BJ (cell line): ENCODE results near the gene SPATA6L. TPM values are rescaled to one million over a fixed set of nuclear protein-coding genes. Genes with fewer than 3 reads are reported as not detected.

Source experiments
- CTCF ChIA-PET: fragments of 350-600 bp; formaldehyde crosslinking; extraction: SDS; loops from one replicate; lab custom pipeline; 2021; ENCODE audit warnings: antibody characterized with exemption, inconsistent platforms; lab: Yijun Ruan, JAX
- POLR2A ChIA-PET: fragments of 300-600 bp; sonication (Branson Sonifier 250); formaldehyde crosslinking; extraction: SDS; loops from one replicate; lab custom pipeline; 2021; ENCODE audit warnings: antibody characterized with exemption; lab: Charles Lee
- DNase-seq: peaks from one replicate; pipeline ENCODE4 v3.0.0-alpha.2; 2011; ENCODE audit warnings: low read depth
- H3K27me3 ChIP-seq: 2 replicates; pipeline ENCODE4 v1.6.0; 2011; ENCODE audit warnings: low read length; ENCODE audit not compliant: control insufficient read depth, insufficient read depth
- H3K36me3 ChIP-seq: 2 replicates; pipeline ENCODE4 v1.5.1; 2011; ENCODE audit warnings: low read length; ENCODE audit not compliant: control insufficient read depth, insufficient read depth
- H3K4me3 ChIP-seq: 2 replicates; pipeline ENCODE4 v1.5.1; 2011; ENCODE audit warnings: low read depth, mild to moderate bottlenecking, control low read depth, low read length
- polyA plus RNA-seq: library from polyadenylated mRNA; depleted of rRNA; stranded (reverse); fragments of >200 nt; gene quantifications from 2 replicates; pipeline ENCODE4 v1.2.3, GENCODE V29; 2011
- TF ChIP-seq, protein P1 (sequence below): IDR thresholded peaks from 2 replicates; pipeline ENCODE4 v1.5.1; 2011; ENCODE audit warnings: low read depth, mild to moderate bottlenecking, control low read depth, inconsistent platforms, low read length, moderate library complexity; ENCODE audit not compliant: insufficient read depth

SPATA6L gene
- polyA plus RNA-seq, 1 experiment = 0.43 TPM

DNA sequence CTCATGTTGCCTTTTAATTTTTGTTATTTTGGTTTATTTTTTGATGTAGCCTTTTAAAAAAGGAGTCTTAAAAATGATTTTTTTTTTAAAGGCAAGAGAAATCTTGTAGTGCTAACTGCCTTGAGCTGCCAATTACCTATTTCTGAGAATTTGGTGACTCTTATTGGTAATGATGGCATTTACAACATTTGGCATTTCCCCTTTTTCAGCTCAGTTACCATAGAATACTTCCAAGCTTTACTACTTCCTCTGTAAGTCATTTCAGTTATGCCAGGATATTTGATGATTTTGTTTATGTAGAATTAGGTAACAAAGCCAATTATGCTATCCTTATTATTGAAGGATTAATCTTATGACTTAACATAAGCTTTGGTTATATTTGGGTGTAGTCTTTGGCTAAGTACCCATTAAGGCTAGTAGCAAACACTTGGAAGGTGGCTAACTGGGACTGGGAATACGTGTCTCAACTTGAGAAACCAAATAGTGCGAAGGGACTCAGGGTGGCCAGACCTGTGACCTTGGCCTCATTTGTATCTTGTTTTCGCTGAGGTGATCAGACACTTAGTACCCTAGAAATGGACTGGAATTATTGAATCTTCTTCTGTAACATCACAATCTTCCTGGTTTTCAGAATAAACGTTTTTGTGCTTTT is 40.8 kb upstream of the SPATA6L start:
- no peak for DNase-seq
- TF ChIP-seq, protein P1, sequence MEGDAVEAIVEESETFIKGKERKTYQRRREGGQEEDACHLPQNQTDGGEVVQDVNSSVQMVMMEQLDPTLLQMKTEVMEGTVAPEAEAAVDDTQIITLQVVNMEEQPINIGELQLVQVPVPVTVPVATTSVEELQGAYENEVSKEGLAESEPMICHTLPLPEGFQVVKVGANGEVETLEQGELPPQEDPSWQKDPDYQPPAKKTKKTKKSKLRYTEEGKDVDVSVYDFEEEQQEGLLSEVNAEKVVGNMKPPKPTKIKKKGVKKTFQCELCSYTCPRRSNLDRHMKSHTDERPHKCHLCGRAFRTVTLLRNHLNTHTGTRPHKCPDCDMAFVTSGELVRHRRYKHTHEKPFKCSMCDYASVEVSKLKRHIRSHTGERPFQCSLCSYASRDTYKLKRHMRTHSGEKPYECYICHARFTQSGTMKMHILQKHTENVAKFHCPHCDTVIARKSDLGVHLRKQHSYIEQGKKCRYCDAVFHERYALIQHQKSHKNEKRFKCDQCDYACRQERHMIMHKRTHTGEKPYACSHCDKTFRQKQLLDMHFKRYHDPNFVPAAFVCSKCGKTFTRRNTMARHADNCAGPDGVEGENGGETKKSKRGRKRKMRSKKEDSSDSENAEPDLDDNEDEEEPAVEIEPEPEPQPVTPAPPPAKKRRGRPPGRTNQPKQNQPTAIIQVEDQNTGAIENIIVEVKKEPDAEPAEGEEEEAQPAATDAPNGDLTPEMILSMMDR = no peak
- peaks cover 1% of the 10 kb centered on the region; the same call in 1 of the 2 replicates for H3K36me3 ChIP-seq
- H3K4me3 ChIP-seq = no peak overlapping the region
- no peaks in the 10 kb centered on the region for H3K27me3 ChIP-seq
- POLR2A ChIA-PET = no interaction called here
- CTCF ChIA-PET = no interaction called here

DNA sequence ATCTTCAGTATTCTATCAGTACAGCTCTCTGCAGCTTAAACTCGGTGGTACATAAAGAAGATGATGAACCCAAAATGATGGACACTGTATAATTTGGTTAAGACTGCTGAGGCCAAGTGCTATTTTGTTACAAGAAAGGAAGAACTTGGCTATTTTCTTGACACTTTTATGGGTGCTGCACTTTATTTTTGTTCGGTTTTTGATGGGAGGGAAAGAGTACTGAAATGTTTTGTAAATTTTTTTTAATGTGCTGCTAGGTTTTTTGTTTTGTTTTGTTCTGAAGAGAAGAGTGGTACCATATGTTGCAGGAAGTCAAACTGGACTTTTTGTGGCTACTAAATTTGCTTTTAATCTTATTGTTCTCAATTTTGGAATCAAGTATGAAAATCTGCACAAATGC is 39.7 kb upstream of the SPATA6L start:
- no peak for DNase-seq
- peaks cover 1% of the 10 kb centered on the region; the same call in 1 of the 2 replicates for H3K36me3 ChIP-seq
- H3K27me3 ChIP-seq = no peaks in the 10 kb centered on the region
- no peak overlapping the region for H3K4me3 ChIP-seq
- ChIA-PET CTCF (no interaction called here), POLR2A (interaction anchor here (0.7 kb wide), 1 partner anchor 27 kb away, joined by 3 read pairs; no protein-coding TSS in a partner anchor)
- TF ChIP-seq, protein P1 = no peak

DNA sequence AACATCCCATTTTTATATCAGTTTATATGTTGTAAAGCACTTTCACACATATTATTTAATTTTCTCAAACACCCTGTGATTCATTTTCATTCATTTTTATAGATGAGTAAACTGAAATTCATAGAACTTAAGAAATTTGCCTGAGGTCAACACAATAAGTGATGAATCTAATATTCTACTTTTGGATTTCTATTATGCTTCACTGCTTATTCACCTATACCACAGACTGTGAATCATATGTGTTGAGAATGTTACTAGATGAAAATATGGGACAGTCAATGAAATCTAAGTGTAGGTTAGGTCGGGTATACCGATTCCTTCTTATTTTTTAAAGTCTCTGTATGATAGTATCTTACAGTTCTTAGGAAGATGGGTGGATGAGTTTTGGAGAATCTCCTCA is 37.8 kb upstream of the SPATA6L start:
- no peak overlapping the region for H3K4me3 ChIP-seq
- ChIA-PET CTCF (no interaction called here), POLR2A (no interaction called here)
- no peaks in the 10 kb centered on the region for H3K27me3 ChIP-seq
- peaks cover 3% of the 10 kb centered on the region for H3K36me3 ChIP-seq
- DNase-seq = no peak
- TF ChIP-seq, protein P1 = no peak

DNA sequence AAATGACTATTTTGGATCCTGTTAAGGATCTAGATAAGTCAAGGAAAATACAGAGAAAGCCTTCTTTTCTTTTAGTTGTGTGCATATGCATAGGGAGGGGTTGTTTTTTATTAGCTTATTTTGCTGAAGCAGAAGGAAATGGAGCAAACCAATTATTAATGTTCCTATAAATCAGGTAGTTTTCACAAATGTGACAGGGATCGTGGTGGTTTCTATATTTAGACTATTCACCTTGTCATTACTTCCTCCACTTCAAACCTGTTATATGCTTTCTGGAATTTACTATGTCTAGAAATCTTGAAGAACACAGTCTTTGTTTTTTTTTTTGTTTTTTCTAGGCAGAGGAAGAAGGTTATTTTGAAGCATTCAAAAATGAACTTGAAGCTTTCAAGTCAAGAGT is 35.2 kb upstream of the SPATA6L start:
- peaks cover 3% of the 10 kb centered on the region; the same call in 1 of the 2 replicates for H3K36me3 ChIP-seq
- no peak for DNase-seq
- no peak overlapping the region for H3K4me3 ChIP-seq
- ChIA-PET POLR2A (no interaction called here), CTCF (interaction anchor here (0.5 kb wide), 1 partner anchor 25 kb away, joined by 3 read pairs; no protein-coding TSS in a partner anchor)
- H3K27me3 ChIP-seq = no peaks in the 10 kb centered on the region
- TF ChIP-seq, protein P1 = no peak

DNA sequence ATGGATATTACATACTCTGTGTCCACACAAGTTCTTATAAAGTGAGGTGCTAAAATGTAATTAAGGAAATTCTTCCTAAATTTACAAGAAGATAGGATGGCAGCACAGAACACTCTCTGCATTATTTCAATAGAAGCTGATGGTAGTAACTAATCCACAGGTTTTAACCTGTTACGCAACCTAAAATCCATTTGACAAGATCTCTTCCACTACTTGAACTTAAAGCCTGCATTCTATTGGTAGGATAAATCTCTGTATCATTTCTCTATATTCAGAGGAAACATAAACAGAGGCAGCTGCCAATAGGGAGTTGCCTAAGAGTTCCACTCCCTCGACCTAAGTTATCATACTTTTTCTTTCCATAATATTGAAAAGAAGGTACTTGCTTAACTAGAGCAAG is 34.7 kb upstream of the SPATA6L start:
- Histone ChIP-seq H3K4me3 (no peak overlapping the region), H3K36me3 (peaks cover 3% of the 10 kb centered on the region; the same call in 1 of the 2 replicates), H3K27me3 (no peaks in the 10 kb centered on the region)
- ChIA-PET POLR2A (no interaction called here), CTCF (interaction anchor here (0.5 kb wide), 1 partner anchor 25 kb away, joined by 3 read pairs; no protein-coding TSS in a partner anchor)
- no peak for DNase-seq
- TF ChIP-seq, protein P1 = no peak
